ENCODE data around the gene HECW1.

DNA sequence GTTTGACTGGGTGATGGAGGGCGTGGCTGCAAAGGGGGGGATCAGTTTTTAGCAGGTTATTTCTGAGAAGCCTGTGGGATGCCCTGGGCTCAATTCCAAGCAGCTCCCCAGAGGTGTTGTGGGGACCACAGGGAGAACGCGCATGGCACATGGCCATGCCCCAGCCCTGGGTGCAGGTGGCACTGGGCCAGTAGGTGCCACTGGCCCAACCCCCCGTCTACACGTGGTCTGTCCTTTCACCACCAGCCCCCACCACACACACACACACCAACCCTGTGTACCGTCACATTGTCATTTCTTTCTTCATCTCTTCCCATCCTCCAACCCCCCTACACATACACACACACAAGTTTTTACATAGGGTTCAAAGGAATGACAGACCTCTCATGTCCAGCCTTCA, 355.4 kb downstream of the HECW1 start:
- TF ChIP-seq, protein P1, sequence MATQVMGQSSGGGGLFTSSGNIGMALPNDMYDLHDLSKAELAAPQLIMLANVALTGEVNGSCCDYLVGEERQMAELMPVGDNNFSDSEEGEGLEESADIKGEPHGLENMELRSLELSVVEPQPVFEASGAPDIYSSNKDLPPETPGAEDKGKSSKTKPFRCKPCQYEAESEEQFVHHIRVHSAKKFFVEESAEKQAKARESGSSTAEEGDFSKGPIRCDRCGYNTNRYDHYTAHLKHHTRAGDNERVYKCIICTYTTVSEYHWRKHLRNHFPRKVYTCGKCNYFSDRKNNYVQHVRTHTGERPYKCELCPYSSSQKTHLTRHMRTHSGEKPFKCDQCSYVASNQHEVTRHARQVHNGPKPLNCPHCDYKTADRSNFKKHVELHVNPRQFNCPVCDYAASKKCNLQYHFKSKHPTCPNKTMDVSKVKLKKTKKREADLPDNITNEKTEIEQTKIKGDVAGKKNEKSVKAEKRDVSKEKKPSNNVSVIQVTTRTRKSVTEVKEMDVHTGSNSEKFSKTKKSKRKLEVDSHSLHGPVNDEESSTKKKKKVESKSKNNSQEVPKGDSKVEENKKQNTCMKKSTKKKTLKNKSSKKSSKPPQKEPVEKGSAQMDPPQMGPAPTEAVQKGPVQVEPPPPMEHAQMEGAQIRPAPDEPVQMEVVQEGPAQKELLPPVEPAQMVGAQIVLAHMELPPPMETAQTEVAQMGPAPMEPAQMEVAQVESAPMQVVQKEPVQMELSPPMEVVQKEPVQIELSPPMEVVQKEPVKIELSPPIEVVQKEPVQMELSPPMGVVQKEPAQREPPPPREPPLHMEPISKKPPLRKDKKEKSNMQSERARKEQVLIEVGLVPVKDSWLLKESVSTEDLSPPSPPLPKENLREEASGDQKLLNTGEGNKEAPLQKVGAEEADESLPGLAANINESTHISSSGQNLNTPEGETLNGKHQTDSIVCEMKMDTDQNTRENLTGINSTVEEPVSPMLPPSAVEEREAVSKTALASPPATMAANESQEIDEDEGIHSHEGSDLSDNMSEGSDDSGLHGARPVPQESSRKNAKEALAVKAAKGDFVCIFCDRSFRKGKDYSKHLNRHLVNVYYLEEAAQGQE (IDR thresholded peaks at IDR 0.05; ENCODE audit: insufficient read depth in 1 of 2, low read depth in 2 of 2, low read length in 2 of 2) = no peak
- TF ChIP-seq FOXP2 (optimal IDR thresholded peaks at IDR 0.05; ENCODE audit: borderline replicate concordance, extremely low read depth, extremely low read length, insufficient read depth) = no peak
- no peak for TF ChIP-seq SIN3A (IDR thresholded peaks at IDR 0.05; ENCODE audit: borderline replicate concordance, insufficient read depth, low read length)
